H9 (cell line): Measurements from ENCODE around the gene SORBS1. TPM values are rescaled to one million over a fixed set of nuclear protein-coding genes. Genes with fewer than 3 reads are reported as not detected.

ENCODE experiments used
- DNase-seq: peaks from one replicate; pipeline ENCODE4 v3.0.0-alpha.2; 2017
- H2AFZ ChIP-seq: one replicate; pipeline ENCODE4 v1.6.1; 2013; ENCODE audit warnings: mild to moderate bottlenecking, low read length, control low read depth, moderate library complexity
- H2AK5ac ChIP-seq: 2 replicates; pipeline ENCODE4 v1.6.1; 2013; ENCODE audit warnings: low read length, control low read depth, mixed read lengths; ENCODE audit not compliant: insufficient read length
- H2BK120ac ChIP-seq: one replicate; pipeline ENCODE4 v1.6.1; 2013; ENCODE audit warnings: low read depth, mild to moderate bottlenecking, low read length, control low read depth, inconsistent platforms; ENCODE audit not compliant: poor library complexity, severe bottlenecking
- H2BK12ac ChIP-seq: 2 replicates; pipeline ENCODE4 v1.6.1; 2013; ENCODE audit warnings: low read length, control low read depth, mixed read lengths, low read depth; ENCODE audit not compliant: insufficient read length
- H2BK15ac ChIP-seq: 2 replicates; pipeline ENCODE4 v1.6.1; 2013; ENCODE audit warnings: low read depth, low read length, control low read depth
- H2BK20ac ChIP-seq: one replicate; pipeline ENCODE4 v1.6.1; 2013; ENCODE audit warnings: low read depth, mild to moderate bottlenecking, low read length, control low read depth, inconsistent platforms; ENCODE audit not compliant: poor library complexity, severe bottlenecking
- H2BK5ac ChIP-seq: 2 replicates; pipeline ENCODE4 v1.6.1; 2013; ENCODE audit warnings: low read length, control low read depth, mixed read lengths; ENCODE audit not compliant: insufficient read length
- H3K14ac ChIP-seq: 2 replicates; pipeline ENCODE4 v1.6.1; 2013; ENCODE audit warnings: low read length, control low read depth; ENCODE audit not compliant: insufficient read depth
- H3K18ac ChIP-seq: 2 replicates; pipeline ENCODE4 v1.6.1; 2013; ENCODE audit warnings: low read depth, mild to moderate bottlenecking, mixed read lengths, low read length, control low read depth; ENCODE audit not compliant: insufficient read length
- H3K23ac ChIP-seq: 2 replicates; pipeline ENCODE4 v1.6.1; 2013; ENCODE audit warnings: low read length, control low read depth, mixed read lengths, low read depth; ENCODE audit not compliant: insufficient read length
- H3K23me2 ChIP-seq: 2 replicates; pipeline ENCODE4 v1.6.1; 2013; ENCODE audit warnings: low read depth, mild to moderate bottlenecking, mixed read lengths, low read length, control low read depth; ENCODE audit not compliant: insufficient read length, poor library complexity, severe bottlenecking
- H3K27ac ChIP-seq: 2 replicates; pipeline ENCODE4 v1.5.1; 2013; ENCODE audit warnings: low read length, control low read depth, mixed read lengths, low read depth; ENCODE audit not compliant: insufficient read length
- H3K27me3 ChIP-seq: 2 replicates; pipeline ENCODE4 v1.6.1; 2013; ENCODE audit warnings: low read length, control low read depth, inconsistent platforms; ENCODE audit not compliant: insufficient read depth
- H3K4ac ChIP-seq: 2 replicates; pipeline ENCODE4 v1.6.1; 2013; ENCODE audit warnings: low read depth, mild to moderate bottlenecking, control low read depth, inconsistent platforms, low read length, moderate library complexity
- H3K4me1 ChIP-seq: 2 replicates; pipeline ENCODE4 v1.6.1; 2013; ENCODE audit warnings: low read length, control low read depth, inconsistent platforms; ENCODE audit not compliant: insufficient read depth
- H3K4me2 ChIP-seq: 2 replicates; pipeline ENCODE4 v1.6.1; 2013; ENCODE audit warnings: low read length, control low read depth, mixed read lengths; ENCODE audit not compliant: insufficient read length, insufficient read depth
- H3K56ac ChIP-seq: 2 replicates; pipeline ENCODE4 v1.6.1; 2013; ENCODE audit warnings: low read depth, mild to moderate bottlenecking, mixed read lengths, low read length, control low read depth; ENCODE audit not compliant: insufficient read length
- H3K79me1 ChIP-seq: 2 replicates; pipeline ENCODE4 v1.6.1; 2013; ENCODE audit warnings: low read depth, mild to moderate bottlenecking, moderate library complexity, low read length, control low read depth, inconsistent platforms; ENCODE audit not compliant: insufficient read depth, poor library complexity, severe bottlenecking
- H3K79me2 ChIP-seq: 2 replicates; pipeline ENCODE4 v1.6.1; 2013; ENCODE audit warnings: low read length, control low read depth, inconsistent platforms; ENCODE audit not compliant: insufficient read depth
- H3K9ac ChIP-seq: 2 replicates; pipeline ENCODE4 v1.6.1; 2013; ENCODE audit warnings: low read length, control low read depth, mixed read lengths; ENCODE audit not compliant: insufficient read length; ENCODE audit errors: extremely low read depth
- H3K9me3 ChIP-seq: one replicate; pipeline ENCODE4 v1.6.1; 2013; ENCODE audit warnings: low read depth, low read length, inconsistent platforms; ENCODE audit not compliant: control insufficient read depth
- H3T11ph ChIP-seq: one replicate; pipeline ENCODE4 v1.6.1; 2013; ENCODE audit warnings: mild to moderate bottlenecking, low read length, control low read depth, inconsistent platforms
- H4K20me1 ChIP-seq: one replicate; pipeline ENCODE4 v1.6.1; 2013; ENCODE audit not compliant: control insufficient read depth, insufficient read length, insufficient read depth
- H4K5ac ChIP-seq: 2 replicates; pipeline ENCODE4 v1.6.1; 2013; ENCODE audit warnings: low read depth, mild to moderate bottlenecking, mixed read lengths, low read length, control low read depth; ENCODE audit not compliant: insufficient read length
- H4K8ac ChIP-seq: replicated peaks from 2 replicates; pipeline ENCODE4 v1.6.1; 2013; ENCODE audit warnings: low read length, control low read depth, mixed read lengths, low read depth; ENCODE audit not compliant: insufficient read length
- H4K91ac ChIP-seq: 2 replicates; pipeline ENCODE4 v1.6.1; 2013; ENCODE audit warnings: low read depth, mild to moderate bottlenecking, moderate library complexity, mixed read lengths, low read length, control low read depth; ENCODE audit not compliant: insufficient read length
- H3K27ac Mint-ChIP-seq, 3 experiments: 2 replicates in 2 of 3; 3 replicates in 1 of 3; pipeline ENCODE4 v1.8.0; 2020 to 2021; ENCODE audit warnings: mixed read lengths in 3 of 3, mild to moderate bottlenecking in 1 of 3, moderate library complexity in 1 of 3
- H3K27me3 Mint-ChIP-seq: 2 replicates; pipeline ENCODE4 v1.8.0; 2021; ENCODE audit warnings: low read depth, mild to moderate bottlenecking, moderate library complexity, mixed read lengths
- H3K36me3 Mint-ChIP-seq, 3 experiments: 2 replicates in 2 of 3; 3 replicates in 1 of 3; pipeline ENCODE4 v1.8.0; 2020 to 2021; ENCODE audit warnings: low read depth in 3 of 3, mixed read lengths in 3 of 3; ENCODE audit not compliant: insufficient read depth in 1 of 3
- H3K4me1 Mint-ChIP-seq, 2 experiments: 2 replicates each; pipeline ENCODE4 v1.8.0; 2020; ENCODE audit warnings: mixed read lengths in 2 of 2
- H3K4me3 Mint-ChIP-seq, 2 experiments: 2 replicates in 1 of 2; 3 replicates in 1 of 2; pipeline ENCODE4 v1.8.0; 2020 to 2021; ENCODE audit warnings: mild to moderate bottlenecking in 2 of 2, mixed read lengths in 2 of 2, moderate library complexity in 1 of 2
- H3K9me3 Mint-ChIP-seq, 2 experiments: 2 replicates in 1 of 2; 3 replicates in 1 of 2; pipeline ENCODE4 v1.8.0; 2020; ENCODE audit warnings: mild to moderate bottlenecking in 2 of 2, mixed read lengths in 2 of 2, moderate library complexity in 1 of 2
- WGBS: extraction: QIAGEN DNeasy Blood & Tissue Kit; methylation state at CpG from one replicate; pipeline ENCODE4 v1.1.7; 2013; ENCODE audit warnings: missing lambda C conversion rate, low lambda C conversion rate, mixed read lengths; ENCODE audit not compliant: insufficient read length; ENCODE audit errors: extremely low coverage; 5-methylcytosine and 5-hydroxymethylcytosine counted together
- total RNA-seq: library from RNA; stranded (reverse); gene quantifications from 2 replicates; pipeline ENCODE4 v1.2.1, GENCODE V29; 2021
- TF ChIP-seq, protein P1 (sequence below): fragments of 200-600 bp; sonication (generic); conservative IDR thresholded peaks from 3 replicates; pipeline ENCODE4 v1.8.0; 2021; ENCODE audit warnings: antibody characterized with exemption, mild to moderate bottlenecking

The SORBS1 gene
- total RNA-seq, 1 experiment from 2014 or later: 24.3 TPM

DNA sequence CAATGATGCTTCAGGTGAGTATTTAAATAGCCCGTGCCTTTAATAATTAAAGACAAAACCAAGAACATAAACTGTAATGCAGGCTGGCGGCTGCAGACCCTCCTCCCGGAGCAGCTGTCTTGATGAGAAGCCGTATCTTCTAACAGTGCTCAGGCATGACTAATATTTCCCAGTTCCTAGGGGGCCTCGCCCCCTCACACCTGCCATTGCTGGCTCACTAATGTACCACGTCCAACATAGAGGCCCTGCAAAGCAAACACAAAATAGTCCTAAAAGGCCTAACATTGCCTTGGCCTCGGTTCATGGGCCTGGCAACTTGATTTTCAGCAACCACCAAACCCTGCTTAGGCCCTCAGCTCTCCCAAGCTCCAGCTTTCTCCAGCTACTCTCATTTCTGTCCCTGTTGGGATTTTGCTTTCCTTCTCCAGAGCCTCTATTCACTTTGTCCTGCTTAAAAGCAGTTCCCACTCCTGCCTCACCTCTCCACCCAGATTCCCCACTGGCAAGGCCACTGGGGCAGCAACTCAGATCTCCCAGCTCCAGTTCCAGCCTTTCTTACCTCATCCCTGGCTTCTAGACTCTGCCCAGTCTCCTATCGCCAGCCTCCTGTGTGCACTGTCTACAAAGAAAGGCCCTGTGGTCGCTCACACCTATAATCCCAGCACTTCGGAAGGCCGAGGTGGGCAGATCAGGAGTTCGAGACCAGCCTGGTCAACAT is 16.2 kb downstream of the SORBS1 start:
- Mint-ChIP-seq H3K27me3 (peaks cover 6% of the 10 kb centered on the region; the same call in 1 of the 2 replicates), H3K4me3 (no peak overlapping the region), H3K4me1 (peaks cover 60 to 70% of the 10 kb centered on the region in 2 experiments), H3K9me3 (no peaks in the 10 kb centered on the region), H3K36me3 (peaks cover 0 to 3% (median 0%) of the 10 kb centered on the region in 3 experiments; a peak in 1 of 7 replicates), H3K27ac (peak overlapping the region in 1 of 3 experiments; percentile 26; a peak in 1 of 7 replicates)
- H3K4me1 ChIP-seq: peaks cover 13% of the 10 kb centered on the region; the same call in 1 of the 2 replicates
- H3K4ac ChIP-seq: no peak overlapping the region
- no peak overlapping the region for H3K27ac ChIP-seq
- no peaks in the 10 kb centered on the region for H4K20me1 ChIP-seq
- H3K4me2 ChIP-seq: no peak overlapping the region
- H3K56ac ChIP-seq: no peak overlapping the region
- H2AK5ac ChIP-seq: no peak overlapping the region
- no peak for DNase-seq
- no peak overlapping the region for H2BK5ac ChIP-seq
- no peaks in the 10 kb centered on the region for H3K27me3 ChIP-seq
- no peak overlapping the region for H2AFZ ChIP-seq
- H3K79me1 ChIP-seq: peaks cover 10% of the 10 kb centered on the region
- H3K14ac ChIP-seq: no peak overlapping the region
- H4K8ac ChIP-seq: no peak overlapping the region
- peaks cover 7% of the 10 kb centered on the region; the same call in 1 of the 2 replicates for H3K79me2 ChIP-seq
- H2BK15ac ChIP-seq: no peak overlapping the region
- H3K9me3 ChIP-seq: no peaks in the 10 kb centered on the region
- no peak overlapping the region for H3T11ph ChIP-seq
- H2BK20ac ChIP-seq: no peak overlapping the region
- WGBS: no CpG with 5 or more reads among the region's 12 CpGs
- no peak overlapping the region for H4K91ac ChIP-seq
- no peaks in the 10 kb centered on the region for H3K23me2 ChIP-seq
- H2BK120ac ChIP-seq: no peak overlapping the region
- H3K9ac ChIP-seq: no peak overlapping the region
- TF ChIP-seq, protein P1, sequence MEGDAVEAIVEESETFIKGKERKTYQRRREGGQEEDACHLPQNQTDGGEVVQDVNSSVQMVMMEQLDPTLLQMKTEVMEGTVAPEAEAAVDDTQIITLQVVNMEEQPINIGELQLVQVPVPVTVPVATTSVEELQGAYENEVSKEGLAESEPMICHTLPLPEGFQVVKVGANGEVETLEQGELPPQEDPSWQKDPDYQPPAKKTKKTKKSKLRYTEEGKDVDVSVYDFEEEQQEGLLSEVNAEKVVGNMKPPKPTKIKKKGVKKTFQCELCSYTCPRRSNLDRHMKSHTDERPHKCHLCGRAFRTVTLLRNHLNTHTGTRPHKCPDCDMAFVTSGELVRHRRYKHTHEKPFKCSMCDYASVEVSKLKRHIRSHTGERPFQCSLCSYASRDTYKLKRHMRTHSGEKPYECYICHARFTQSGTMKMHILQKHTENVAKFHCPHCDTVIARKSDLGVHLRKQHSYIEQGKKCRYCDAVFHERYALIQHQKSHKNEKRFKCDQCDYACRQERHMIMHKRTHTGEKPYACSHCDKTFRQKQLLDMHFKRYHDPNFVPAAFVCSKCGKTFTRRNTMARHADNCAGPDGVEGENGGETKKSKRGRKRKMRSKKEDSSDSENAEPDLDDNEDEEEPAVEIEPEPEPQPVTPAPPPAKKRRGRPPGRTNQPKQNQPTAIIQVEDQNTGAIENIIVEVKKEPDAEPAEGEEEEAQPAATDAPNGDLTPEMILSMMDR: no peak
- H2BK12ac ChIP-seq: no peak overlapping the region
- no peak overlapping the region for H4K5ac ChIP-seq
- H3K23ac ChIP-seq: no peak overlapping the region
- H3K18ac ChIP-seq: no peak overlapping the region
